GM18907 (cell line): ENCODE data around the gene EFNA1.
A peak's percentile ranks its signal among the peaks of the same experiment; 100 is the strongest.

Source experiments
- ATAC-seq: cut with Tn5 transposase; IDR thresholded peaks from one replicate; pipeline ENCODE4 v1.9.1; 2021; ENCODE audit warnings: mild to moderate bottlenecking, moderate library complexity; ENCODE audit not compliant: unreplicated experiment

Gene EFNA1

DNA sequence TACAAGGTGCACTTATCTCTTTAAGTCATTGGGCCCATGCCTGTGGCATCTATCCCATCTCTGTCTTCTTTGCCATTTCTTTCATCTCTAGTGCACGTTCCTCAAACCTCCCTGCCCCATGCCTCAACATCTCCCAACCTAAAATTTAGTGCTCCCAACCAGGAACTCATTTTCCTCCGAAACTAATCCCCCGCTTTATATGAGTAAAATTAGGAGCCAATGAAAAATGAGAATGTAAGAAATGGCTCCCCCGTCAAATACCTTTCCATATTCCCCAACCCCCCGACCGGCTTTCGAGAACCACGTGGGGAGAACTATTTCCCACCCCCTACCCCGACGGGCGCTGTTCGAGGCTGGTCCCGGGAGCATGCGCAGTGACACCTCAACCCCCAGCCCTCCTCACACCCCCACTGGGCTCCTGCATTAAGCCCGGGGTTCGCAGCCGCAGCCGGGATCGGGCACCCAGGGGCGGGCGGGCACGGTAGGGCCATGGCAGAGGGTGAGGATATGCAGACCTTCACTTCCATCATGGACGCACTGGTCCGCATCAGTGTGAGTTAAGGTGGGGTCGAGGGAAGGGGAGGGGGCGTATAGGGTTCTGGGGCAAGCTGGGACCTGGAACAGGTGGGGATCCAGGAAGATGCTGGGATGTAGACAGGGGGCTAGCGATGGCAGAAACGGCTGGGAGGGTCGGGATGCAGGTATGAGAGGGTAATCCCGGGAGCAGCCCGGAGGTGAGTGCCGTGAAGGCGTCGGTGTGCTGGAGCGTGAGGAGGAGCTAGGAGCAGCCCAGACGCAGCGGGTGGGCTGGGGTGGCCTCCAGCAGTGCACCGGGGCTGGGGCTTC is 46.0 kb downstream of the EFNA1 start, which contains the start of gene TRIM46:
TSS of gene TRIM46 (plus strand) at position 372 of the 846 bp plus-strand sequence. CDS start at position 490, 118 bp downstream.
- no peak for ATAC-seq

DNA sequence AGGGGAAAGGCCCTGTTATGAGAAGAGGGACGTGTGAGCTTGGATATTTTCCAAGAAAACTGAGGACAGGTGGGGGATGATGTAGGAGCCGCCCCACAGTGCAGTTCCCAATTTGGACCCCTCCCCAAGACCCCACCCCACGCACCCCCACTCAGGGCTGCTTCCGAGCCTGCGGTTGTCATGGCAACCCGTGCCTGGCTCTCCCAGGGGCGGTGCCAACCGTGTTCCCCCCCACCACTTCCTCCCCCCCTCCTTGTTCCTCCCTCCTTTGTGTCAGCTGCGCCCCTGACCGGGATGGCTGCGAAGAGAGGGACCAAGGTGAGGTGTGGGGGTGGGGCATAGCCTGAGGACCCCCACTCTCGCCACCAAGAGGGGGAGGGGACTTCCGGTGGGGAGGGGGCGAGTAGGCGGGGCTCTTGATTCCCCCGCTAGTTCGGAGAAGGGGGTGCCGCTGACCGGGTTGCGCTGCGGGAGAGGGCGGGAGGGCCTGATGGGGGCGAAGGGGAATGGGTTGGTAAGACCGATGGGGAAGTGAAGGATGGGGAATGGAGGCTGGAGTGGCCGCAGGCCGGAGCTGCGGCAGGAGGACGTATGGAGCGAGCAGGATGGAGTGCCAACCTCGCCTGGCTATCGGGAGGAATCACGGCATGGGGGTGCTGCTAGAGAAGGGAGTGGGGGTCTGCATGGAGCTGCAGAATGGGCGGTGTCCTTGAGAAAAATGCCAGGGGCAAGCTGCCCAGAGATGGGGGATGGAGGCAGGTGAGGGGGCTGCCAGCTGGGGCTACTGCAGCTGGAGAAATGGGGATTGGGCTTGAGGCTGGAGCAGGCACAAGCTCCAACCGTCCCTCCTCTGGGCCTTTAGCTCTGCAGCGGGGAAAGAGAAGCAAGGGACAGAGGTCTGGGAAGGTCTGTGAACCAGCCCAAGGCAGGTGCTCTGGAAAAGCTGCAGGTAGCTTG is 46.9 kb downstream of the EFNA1 start:
- ATAC-seq: no peak

DNA sequence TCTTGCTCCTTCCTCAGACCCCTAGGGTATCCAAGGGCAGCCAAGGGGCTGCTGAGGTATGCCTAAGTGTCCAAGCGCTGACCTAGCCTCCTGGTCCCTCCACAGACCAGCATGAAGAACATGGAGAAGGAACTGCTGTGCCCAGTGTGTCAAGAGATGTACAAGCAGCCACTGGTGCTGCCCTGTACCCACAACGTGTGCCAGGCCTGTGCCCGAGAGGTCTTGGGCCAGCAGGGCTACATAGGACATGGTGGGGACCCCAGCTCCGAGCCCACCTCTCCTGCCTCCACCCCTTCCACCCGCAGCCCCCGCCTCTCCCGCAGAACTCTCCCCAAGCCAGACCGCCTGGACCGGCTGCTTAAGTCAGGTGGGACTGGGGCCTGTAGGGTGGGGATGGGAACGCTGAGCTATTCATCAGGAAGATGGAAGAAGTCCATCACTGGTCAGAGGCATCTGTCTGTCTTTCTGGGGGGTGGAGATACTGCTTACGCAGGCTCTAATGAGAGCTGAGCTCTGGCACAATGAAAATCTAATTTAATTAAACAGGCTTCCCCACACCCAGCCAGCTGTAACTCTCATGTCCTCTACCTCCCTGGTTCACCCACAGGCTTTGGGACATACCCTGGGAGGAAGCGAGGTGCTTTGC is 47.7 kb downstream of the EFNA1 start:
- no peak for ATAC-seq

DNA sequence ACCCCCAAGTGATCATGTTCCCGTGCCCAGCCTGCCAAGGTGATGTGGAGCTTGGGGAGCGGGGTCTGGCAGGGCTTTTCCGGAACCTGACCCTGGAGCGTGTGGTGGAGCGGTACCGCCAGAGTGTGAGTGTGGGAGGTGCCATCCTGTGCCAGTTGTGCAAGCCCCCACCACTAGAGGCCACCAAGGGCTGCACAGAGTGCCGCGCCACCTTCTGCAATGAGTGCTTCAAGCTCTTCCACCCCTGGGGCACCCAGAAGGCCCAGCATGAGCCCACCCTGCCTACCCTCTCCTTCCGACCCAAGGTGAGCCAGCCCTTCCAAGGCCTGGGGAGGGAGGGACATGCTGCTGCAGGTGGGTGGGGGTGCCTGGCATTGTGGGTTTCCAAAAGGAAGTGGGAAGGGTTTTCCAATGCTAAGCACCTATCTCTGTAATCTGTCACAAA is 48.3 kb downstream of the EFNA1 start:
- ATAC-seq: no peak

DNA sequence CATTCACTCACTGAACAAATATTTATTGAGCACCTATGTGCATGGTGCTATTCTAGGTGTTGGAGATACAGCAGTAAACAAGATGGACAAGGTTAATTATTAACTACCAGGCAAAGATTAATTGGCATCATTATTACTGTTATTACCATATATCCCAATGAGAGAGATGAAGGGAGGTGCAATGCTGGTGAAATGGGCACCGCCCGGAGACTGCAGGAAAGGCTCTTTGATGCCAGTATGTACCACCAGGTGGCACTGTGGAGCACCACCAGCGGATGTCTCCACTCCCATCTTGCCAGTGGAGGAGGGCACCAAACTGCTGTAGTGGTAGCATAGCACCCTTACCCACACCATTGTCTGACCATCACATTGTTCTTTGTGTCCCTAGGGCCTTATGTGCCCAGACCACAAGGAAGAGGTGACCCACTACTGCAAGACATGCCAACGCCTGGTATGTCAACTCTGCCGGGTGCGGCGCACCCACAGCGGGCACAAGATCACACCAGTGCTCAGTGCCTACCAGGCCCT is 48.9 kb downstream of the EFNA1 start:
- ATAC-seq: peak; percentile 35

DNA sequence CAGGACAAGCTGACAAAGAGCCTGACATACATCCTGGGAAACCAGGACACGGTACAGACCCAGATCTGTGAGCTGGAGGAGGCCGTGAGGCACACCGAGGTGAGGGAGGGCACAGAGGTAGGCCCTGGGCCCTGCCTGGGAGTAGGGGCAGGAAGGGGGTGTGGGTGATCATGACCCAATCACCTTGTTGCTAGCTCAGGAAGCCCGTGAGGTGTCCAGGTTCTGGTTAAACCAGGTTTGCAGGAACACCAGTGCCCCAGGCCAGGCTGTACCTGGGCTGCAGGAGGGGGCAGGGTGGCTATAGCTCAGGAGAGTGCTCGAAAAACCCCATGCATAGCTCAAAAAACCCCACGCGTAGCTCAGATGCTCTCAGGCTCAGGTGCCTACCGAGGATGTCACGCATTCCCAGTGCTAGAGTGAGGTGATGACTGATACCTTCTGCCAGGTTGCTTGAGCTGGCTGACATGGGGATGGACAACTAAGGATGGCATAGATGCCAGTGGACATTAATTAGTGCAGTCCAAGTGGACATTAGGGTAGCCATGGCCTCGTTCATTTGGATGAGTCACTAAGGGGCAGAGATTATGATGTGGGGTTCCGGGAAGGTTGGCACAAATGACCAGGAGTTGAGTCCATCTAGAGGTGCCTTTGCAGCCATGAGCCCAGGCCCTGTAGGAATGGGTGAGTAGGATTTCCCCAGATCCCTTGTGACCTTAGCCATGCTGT is 49.7 kb downstream of the EFNA1 start:
- ATAC-seq: no peak

DNA sequence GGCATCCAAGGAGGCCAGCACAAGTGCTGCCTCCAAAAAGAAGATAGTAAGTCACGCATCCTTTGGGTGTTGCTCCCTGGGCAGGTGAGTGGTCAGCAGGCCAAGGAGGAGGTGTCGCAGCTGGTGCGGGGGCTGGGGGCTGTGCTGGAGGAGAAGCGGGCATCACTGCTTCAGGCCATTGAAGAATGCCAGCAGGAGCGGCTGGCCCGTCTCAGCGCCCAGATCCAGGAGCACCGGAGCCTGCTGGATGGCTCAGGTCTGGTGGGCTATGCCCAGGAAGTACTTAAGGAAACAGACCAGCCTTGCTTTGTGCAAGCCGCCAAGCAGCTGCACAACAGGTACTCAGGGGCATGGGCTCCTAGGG is 50.2 kb downstream of the EFNA1 start:
- ATAC-seq: no peak

DNA sequence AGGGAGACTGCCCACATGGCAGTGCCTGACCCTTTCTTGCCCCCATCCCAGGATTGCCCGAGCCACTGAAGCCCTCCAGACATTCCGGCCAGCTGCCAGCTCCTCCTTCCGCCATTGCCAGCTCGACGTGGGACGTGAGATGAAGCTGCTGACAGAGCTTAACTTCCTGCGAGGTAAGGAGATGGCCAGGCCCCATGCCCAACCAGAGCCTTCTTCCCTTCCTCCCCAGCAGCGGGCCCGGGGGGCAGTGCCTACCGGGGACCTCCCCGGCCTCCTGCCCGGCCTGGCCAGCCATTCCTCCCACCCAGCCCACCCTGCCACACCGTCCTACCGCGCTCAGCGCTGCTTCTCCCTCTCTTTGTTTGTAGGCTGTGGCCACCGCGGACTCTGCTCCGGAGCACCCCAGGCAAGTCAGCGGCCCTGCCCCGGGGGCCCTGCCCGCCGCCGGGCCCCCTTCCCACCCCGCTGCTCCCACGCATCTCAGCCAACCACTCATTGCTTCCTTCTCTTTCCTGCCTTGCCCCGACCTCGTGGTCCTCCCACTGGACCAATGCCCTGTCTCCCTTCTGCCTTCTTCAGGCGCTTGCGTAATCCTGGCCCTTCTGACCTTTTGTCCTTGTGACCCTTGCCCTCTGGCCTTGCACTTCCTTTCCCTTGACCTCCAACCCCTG is 50.9 kb downstream of the EFNA1 start:
- no peak for ATAC-seq

DNA sequence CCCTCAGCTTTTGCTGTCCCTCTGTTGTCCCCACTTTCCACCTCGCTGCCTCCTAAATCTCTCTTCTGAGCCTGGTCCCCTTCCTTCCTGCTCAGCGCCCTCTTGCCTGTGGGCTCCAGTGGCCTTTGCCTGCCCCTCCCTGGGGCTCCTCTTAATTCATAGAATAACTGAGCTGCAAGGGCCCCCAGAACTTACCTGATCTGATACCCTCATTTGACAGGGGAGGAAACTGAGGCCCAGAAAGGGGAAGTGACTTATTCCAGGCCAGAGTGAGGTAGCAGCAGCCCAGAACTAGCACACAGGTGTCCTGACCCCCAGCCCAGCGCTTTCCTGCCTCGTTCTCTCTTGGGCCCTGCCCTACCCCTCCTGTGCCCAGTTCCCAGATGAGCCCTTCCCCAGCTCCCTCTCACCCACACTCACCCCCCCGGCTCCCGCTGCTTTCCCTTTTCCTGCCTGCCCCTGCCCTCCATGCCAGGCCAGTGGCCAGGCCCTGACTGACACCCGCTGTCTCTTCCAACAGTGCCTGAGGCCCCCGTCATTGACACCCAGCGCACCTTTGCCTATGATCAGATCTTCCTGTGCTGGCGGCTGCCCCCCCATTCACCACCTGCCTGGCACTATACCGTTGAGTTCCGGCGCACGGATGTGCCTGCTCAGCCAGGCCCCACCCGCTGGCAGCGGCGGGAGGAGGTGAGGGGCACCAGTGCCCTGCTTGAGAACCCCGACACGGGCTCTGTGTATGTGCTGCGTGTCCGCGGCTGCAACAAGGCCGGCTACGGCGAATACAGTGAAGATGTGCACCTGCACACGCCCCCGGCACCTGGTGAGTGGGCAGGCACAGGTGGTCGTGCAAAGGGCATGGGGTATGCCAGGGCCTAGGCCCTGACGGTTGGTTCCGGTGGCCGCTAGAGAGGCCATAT is 51.7 kb downstream of the EFNA1 start:
- no peak for ATAC-seq

DNA sequence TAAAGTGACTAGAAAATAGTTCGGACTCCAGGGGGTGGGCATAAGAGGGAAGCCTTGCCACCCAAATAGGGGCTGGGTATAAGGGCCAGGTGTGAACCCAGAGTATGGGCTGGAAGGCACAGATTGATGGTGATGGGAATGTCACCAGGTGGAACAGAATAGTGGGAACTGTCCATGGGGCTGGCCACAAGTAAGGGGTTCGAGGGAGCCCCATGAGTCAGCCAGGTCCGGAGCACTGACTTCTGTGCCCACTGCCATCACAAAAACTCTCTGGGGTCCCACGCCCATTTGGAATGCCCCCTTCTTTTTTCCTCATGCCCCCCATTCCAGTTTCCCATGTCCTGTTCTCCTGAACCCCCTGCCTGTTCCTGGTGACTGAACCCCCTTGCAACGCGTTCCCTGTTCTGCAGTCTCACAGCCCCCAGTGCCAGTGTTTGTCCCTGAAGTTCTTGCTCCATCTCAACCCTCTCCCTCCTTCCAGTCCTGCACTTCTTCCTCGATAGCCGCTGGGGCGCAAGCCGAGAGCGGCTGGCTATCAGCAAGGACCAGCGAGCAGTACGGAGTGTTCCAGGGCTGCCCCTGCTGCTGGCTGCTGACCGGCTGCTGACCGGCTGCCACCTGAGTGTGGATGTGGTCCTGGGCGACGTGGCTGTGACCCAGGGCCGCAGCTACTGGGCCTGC is 53.8 kb downstream of the EFNA1 start:
- ATAC-seq: no peak

DNA sequence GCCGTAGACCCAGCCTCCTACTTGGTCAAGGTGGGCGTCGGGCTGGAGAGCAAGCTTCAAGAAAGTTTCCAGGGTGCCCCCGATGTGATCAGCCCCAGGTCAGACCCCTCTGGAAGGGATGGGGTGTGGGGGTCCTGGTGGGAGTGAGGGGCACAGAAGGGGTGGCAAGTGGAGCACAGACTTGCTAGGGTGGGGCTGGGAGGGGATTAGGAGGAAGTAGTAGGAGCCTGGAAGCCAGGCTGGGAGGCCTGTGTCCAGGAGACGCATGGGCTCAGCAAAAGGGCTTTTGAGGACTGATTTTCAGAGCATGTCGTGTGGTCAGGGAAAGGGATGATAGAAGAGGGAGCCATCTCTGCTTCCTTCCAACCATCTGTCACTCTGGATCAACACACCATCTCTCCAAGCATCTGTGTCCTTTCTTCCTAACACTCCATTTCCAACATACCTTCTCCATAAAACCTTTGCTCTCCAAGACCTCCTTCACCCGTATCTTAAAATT is 54.4 kb downstream of the EFNA1 start:
- ATAC-seq: no peak

DNA sequence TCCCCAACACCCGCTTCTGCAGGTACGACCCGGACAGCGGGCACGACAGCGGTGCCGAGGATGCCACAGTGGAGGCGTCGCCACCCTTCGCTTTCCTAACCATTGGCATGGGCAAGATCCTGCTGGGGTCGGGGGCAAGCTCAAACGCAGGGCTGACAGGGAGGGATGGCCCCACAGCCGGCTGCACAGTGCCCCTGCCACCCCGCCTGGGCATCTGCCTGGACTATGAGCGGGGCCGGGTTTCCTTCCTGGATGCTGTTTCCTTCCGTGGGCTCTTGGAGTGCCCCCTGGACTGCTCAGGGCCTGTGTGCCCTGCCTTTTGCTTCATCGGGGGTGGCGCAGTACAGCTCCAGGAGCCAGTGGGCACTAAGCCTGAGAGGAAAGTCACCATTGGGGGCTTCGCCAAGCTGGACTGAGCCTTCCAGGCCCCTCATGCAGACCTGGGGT is 56.1 kb downstream of the EFNA1 start:
- no peak for ATAC-seq

DNA sequence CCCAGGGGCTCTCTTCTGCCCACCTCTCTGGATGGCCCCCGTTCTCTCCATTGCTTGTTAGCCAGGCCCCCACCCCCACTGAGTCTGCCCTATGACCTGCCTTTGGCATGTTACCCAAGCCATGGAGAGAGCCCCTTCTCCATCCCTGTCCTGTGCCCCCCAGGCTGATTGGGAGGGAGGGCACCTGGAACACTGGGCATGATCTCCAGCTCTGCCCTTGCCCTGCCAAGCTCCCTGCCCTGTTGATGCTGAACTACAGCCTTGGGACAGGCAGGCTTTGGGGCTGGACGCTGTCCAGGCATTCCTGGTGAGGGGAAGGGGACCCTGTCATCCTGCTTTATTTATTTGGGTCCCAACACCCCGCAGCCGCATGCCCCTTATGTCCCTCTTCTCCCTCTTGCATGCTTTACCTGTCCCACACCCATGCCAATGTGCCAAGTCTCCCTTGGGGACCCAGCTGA is 56.7 kb downstream of the EFNA1 start:
- no peak for ATAC-seq
